LNCAP (cell line): ENCODE measurements around the gene ANO2.

Source experiments
- CTCF ChIP-seq: fragments of 450-650 bp; IDR thresholded peaks from 2 replicates; pipeline ENCODE4 v1.5.1; 2017; ENCODE audit warnings: mild to moderate bottlenecking

ANO2 gene

GRCh38 chr12:5904969-5905368 is 40.1 kb downstream of the ANO2 start:
- TF ChIP-seq CTCF = no peak

GRCh38 chr12:5904441-5904840 is 40.6 kb downstream of the ANO2 start:
- TF ChIP-seq CTCF = no peak

GRCh38 chr12:5902736-5903135 is 42.3 kb downstream of the ANO2 start:
- no peak for TF ChIP-seq CTCF

GRCh38 chr12:5901416-5901815 is 43.6 kb downstream of the ANO2 start:
- TF ChIP-seq CTCF = no peak

- TF ChIP-seq CTCF = no peak
These were observed 44.4 kb downstream of the ANO2 start for GRCh38 chr12:5900533-5901205.

GRCh38 chr12:5900076-5900475 is 45.0 kb downstream of the ANO2 start:
- TF ChIP-seq CTCF = no peak

- no peak for TF ChIP-seq CTCF
These were observed 45.4 kb downstream of the ANO2 start for GRCh38 chr12:5899675-5900074.

- TF ChIP-seq CTCF = peak; percentile 41
These were observed 46.2 kb downstream of the ANO2 start for GRCh38 chr12:5898874-5899273.
